ENCODE measurements around the gene SLC6A5.
"Not testable (repeated sequence)": the region's sequence is repeated elsewhere in the genome, so short reads cannot be mapped to it uniquely, and the experiment has no call there.

GRCh38 chr11:20566115-20566514 lies 33.3 kb upstream of the SLC6A5 start:
- TF ChIP-seq CTCF, POLR2AphosphoS5 (IDR thresholded peaks at IDR 0.05): not testable (repeated sequence)

All from prostate gland (tissue), 2 donors.